HCT116 (cell line): ENCODE measurements around the gene TMCC3.

Experiments used
- ATF3 ChIP-seq: IDR thresholded peaks from 2 replicates; pipeline ENCODE4 v1.6.1; 2012
- CEBPB ChIP-seq: IDR thresholded peaks from 2 replicates; pipeline ENCODE4 v1.6.1; 2012; ENCODE audit warnings: low read depth
- ELF1 ChIP-seq: IDR thresholded peaks from 2 replicates; pipeline ENCODE4 v1.6.1; 2012; ENCODE audit warnings: low read depth, borderline replicate concordance
- EZH2 ChIP-seq: fragments of 200-600 bp; sonication (generic); IDR thresholded peaks from 2 replicates; pipeline ENCODE4 v1.6.1; 2017; ENCODE audit warnings: antibody characterized with exemption, mixed run types
- POLR2A ChIP-seq: IDR thresholded peaks from 2 replicates; pipeline ENCODE4 v1.7.0; 2011; ENCODE audit warnings: borderline replicate concordance; ENCODE audit not compliant: insufficient read depth, insufficient read length; ENCODE audit errors: extremely low read depth
- POLR2AphosphoS5 ChIP-seq: IDR thresholded peaks from 2 replicates; pipeline ENCODE4 v1.6.1; 2011; ENCODE audit warnings: mild to moderate bottlenecking, low read depth, low read length, moderate library complexity
- REST ChIP-seq: IDR thresholded peaks from 2 replicates; pipeline ENCODE4 v1.6.1; 2012; ENCODE audit warnings: low read depth
- YY1 ChIP-seq: IDR thresholded peaks from 2 replicates; pipeline ENCODE4 v1.6.1; 2011; ENCODE audit warnings: low read length, low read depth, moderate library complexity, mild to moderate bottlenecking; ENCODE audit not compliant: insufficient replicate concordance; ENCODE audit errors: extremely low read depth
- ZFX ChIP-seq: fragments of 450-650 bp; IDR thresholded peaks from 2 replicates; pipeline ENCODE4 v1.6.1; 2017
- TF ChIP-seq, protein P1 (sequence below), 3 experiments: fragments of 200-600 bp in 1 of 3; sonication (generic) in 1 of 3; IDR thresholded peaks in 2 of 3; conservative IDR thresholded peaks in 1 of 3; 2 replicates each; pipeline ENCODE4 v1.5.1; 2012 to 2017; ENCODE audit warnings: low read depth in 2 of 3, low read length in 2 of 3, antibody characterized with exemption in 1 of 3, borderline replicate concordance in 1 of 3, control low read depth in 1 of 3, mild to moderate bottlenecking in 1 of 3, mixed read lengths in 1 of 3, mixed run types in 1 of 3, moderate library complexity in 1 of 3; ENCODE audit not compliant: insufficient read depth in 1 of 3
- TF ChIP-seq, protein P2 (sequence below): IDR thresholded peaks from 2 replicates; pipeline ENCODE4 v1.6.1; 2011; ENCODE audit warnings: mild to moderate bottlenecking, low read length, moderate library complexity; ENCODE audit not compliant: insufficient replicate concordance; ENCODE audit errors: extremely low read depth
- TF ChIP-seq, protein P3 (sequence below): IDR thresholded peaks from 2 replicates; pipeline ENCODE4 v1.6.1; 2012

- TF ChIP-seq POLR2A (no peak), POLR2AphosphoS5 (no peak), ATF3 (no peak), EZH2 (no peak), ELF1 (no peak), YY1 (no peak), ZFX (no peak), CEBPB (no peak), REST (no peak)
- TF ChIP-seq, protein P1, sequence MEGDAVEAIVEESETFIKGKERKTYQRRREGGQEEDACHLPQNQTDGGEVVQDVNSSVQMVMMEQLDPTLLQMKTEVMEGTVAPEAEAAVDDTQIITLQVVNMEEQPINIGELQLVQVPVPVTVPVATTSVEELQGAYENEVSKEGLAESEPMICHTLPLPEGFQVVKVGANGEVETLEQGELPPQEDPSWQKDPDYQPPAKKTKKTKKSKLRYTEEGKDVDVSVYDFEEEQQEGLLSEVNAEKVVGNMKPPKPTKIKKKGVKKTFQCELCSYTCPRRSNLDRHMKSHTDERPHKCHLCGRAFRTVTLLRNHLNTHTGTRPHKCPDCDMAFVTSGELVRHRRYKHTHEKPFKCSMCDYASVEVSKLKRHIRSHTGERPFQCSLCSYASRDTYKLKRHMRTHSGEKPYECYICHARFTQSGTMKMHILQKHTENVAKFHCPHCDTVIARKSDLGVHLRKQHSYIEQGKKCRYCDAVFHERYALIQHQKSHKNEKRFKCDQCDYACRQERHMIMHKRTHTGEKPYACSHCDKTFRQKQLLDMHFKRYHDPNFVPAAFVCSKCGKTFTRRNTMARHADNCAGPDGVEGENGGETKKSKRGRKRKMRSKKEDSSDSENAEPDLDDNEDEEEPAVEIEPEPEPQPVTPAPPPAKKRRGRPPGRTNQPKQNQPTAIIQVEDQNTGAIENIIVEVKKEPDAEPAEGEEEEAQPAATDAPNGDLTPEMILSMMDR (IDR thresholded peaks at IDR 0.05 in 2 of 3, conservative IDR thresholded peaks at IDR 0.05 in 1 of 3; ENCODE audit: borderline replicate concordance in 1 of 3, insufficient read depth in 1 of 3, low read depth in 2 of 3, low read length in 2 of 3): no peak
- TF ChIP-seq, protein P2, sequence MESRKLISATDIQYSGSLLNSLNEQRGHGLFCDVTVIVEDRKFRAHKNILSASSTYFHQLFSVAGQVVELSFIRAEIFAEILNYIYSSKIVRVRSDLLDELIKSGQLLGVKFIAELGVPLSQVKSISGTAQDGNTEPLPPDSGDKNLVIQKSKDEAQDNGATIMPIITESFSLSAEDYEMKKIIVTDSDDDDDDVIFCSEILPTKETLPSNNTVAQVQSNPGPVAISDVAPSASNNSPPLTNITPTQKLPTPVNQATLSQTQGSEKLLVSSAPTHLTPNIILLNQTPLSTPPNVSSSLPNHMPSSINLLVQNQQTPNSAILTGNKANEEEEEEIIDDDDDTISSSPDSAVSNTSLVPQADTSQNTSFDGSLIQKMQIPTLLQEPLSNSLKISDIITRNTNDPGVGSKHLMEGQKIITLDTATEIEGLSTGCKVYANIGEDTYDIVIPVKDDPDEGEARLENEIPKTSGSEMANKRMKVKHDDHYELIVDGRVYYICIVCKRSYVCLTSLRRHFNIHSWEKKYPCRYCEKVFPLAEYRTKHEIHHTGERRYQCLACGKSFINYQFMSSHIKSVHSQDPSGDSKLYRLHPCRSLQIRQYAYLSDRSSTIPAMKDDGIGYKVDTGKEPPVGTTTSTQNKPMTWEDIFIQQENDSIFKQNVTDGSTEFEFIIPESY: no peak
- TF ChIP-seq, protein P3, sequence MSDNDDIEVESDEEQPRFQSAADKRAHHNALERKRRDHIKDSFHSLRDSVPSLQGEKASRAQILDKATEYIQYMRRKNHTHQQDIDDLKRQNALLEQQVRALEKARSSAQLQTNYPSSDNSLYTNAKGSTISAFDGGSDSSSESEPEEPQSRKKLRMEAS: no peak
Observed at GRCh38 chr12:94670075-94670474, 19.7 kb upstream of the TMCC3 start.
